Endothelial cell of umbilical vein (primary cell): ENCODE data around the gene PLPPR5.

ENCODE experiments used
- EZH2 ChIP-seq: IDR thresholded peaks from 2 replicates; pipeline ENCODE4 v1.6.1; 2012; ENCODE audit warnings: borderline replicate concordance, low read depth, mild to moderate bottlenecking, moderate library complexity, low read length, inconsistent platforms; ENCODE audit not compliant: severe bottlenecking
- GATA2 ChIP-seq: IDR thresholded peaks from 2 replicates; pipeline ENCODE4 v1.7.0; 2011; ENCODE audit warnings: low read depth, mild to moderate bottlenecking, moderate library complexity, mixed read lengths, low read length; ENCODE audit not compliant: insufficient read length, insufficient read depth
- JUN ChIP-seq: IDR thresholded peaks from 2 replicates; pipeline ENCODE4 v1.6.1; 2011; ENCODE audit warnings: borderline replicate concordance, low read depth; ENCODE audit not compliant: insufficient read length, insufficient read depth
- MYC ChIP-seq: IDR thresholded peaks from one replicate; pipeline ENCODE4 v1.6.1; 2011; ENCODE audit warnings: mild to moderate bottlenecking, low read depth, low read length
- POLR2A ChIP-seq: IDR thresholded peaks from 2 replicates; pipeline ENCODE4 v1.6.1; 2012; ENCODE audit warnings: low read depth, mild to moderate bottlenecking, control low read depth, low read length
- POLR2AphosphoS5 ChIP-seq: IDR thresholded peaks from 2 replicates; pipeline ENCODE4 v1.6.1; 2012; ENCODE audit warnings: low read depth, mild to moderate bottlenecking, control low read depth, low read length, moderate library complexity; ENCODE audit not compliant: insufficient read depth
- TF ChIP-seq, protein P1 (sequence below), 2 donors: IDR thresholded peaks; 1 replicate in 1 of 2; 2 replicates in 1 of 2; pipeline ENCODE4 v1.5.1; 2011; ENCODE audit warnings: low read length in 2 of 2, mild to moderate bottlenecking in 2 of 2, moderate library complexity in 2 of 2, control low read depth in 1 of 2, inconsistent platforms in 1 of 2, low read depth in 1 of 2; ENCODE audit not compliant: insufficient read depth in 1 of 2; ENCODE audit errors: extremely low read depth in 1 of 2
- TF ChIP-seq, protein P2 (sequence below): IDR thresholded peaks from 2 replicates; pipeline ENCODE4 v1.6.1; 2011; ENCODE audit not compliant: insufficient read depth, insufficient read length

DNA sequence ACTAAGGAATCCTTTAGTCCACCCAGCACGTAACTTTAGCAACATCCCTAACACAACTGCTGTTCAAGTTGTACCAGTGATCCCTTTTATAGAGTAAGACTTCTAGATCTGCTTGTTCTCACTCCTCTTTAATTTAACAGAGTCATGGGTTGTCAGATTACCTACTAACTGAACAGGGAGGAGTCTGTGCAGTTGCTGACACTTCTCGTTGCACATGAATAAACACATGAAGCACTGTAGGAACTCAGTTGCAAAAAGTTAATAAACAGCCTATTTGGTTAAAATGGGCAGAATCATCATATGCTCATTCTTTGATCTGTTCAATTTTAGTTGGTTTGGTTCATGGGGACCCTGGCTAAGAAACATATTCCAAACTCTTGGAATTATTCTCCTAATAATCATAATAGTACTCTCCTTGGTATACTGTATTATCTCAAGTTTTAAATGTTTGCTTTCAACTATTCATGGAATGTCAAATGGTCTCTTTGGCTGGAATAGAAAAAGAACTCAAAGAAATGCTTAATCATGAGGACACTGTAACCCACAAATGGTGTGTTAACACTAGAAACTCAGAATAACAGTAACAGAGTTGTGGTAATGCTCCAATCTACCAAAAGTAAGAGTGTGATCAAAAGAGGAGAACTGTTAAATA, 15.6 kb downstream of the PLPPR5 start:
- TF ChIP-seq, protein P1, sequence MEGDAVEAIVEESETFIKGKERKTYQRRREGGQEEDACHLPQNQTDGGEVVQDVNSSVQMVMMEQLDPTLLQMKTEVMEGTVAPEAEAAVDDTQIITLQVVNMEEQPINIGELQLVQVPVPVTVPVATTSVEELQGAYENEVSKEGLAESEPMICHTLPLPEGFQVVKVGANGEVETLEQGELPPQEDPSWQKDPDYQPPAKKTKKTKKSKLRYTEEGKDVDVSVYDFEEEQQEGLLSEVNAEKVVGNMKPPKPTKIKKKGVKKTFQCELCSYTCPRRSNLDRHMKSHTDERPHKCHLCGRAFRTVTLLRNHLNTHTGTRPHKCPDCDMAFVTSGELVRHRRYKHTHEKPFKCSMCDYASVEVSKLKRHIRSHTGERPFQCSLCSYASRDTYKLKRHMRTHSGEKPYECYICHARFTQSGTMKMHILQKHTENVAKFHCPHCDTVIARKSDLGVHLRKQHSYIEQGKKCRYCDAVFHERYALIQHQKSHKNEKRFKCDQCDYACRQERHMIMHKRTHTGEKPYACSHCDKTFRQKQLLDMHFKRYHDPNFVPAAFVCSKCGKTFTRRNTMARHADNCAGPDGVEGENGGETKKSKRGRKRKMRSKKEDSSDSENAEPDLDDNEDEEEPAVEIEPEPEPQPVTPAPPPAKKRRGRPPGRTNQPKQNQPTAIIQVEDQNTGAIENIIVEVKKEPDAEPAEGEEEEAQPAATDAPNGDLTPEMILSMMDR (IDR thresholded peaks at IDR 0.05; ENCODE audit: extremely low read depth in 1 of 2, insufficient read depth in 1 of 2, low read depth in 1 of 2, low read length in 2 of 2), result no peak
- TF ChIP-seq, protein P2, sequence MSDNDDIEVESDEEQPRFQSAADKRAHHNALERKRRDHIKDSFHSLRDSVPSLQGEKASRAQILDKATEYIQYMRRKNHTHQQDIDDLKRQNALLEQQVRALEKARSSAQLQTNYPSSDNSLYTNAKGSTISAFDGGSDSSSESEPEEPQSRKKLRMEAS, result no peak
- TF ChIP-seq POLR2A (no peak), EZH2 (no peak), JUN (no peak), POLR2AphosphoS5 (no peak), GATA2 (no peak), MYC (no peak)
